Loucy (cell line): ENCODE data around the gene MRPL51.

Source experiments
- EZH2phosphoT487 ChIP-seq: fragments of 200-600 bp; IDR thresholded peaks from 2 replicates; pipeline ENCODE4 v1.6.1; 2018; ENCODE audit warnings: antibody characterized with exemption, mild to moderate bottlenecking, moderate library complexity, borderline replicate concordance
- TF ChIP-seq, protein P1 (sequence below): fragments of 200-600 bp; sonication (generic); conservative IDR thresholded peaks from 2 replicates; pipeline ENCODE4 v1.5.1; 2014; ENCODE audit warnings: mild to moderate bottlenecking, antibody characterized with exemption, low read length

DNA sequence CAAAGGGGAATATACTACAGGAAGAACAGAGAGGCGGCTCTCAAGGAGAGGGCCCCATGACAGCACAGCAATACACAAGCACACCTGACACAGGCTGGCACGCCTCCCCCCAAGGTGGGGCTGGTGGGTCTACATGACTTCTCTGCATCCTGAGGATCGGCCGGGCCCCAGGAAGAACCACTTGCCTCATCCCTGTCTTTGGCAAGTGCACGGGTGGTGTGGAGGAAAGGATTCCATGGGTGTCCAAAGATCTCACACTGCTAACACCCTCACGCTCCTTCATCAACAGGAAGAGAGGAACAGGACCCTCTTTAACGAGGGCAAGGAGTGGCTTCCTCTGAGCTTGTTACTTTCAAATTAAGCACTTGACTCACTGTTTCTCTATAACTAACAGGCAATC is 29.8 kb downstream of the MRPL51 start:
- TF ChIP-seq, protein P1, sequence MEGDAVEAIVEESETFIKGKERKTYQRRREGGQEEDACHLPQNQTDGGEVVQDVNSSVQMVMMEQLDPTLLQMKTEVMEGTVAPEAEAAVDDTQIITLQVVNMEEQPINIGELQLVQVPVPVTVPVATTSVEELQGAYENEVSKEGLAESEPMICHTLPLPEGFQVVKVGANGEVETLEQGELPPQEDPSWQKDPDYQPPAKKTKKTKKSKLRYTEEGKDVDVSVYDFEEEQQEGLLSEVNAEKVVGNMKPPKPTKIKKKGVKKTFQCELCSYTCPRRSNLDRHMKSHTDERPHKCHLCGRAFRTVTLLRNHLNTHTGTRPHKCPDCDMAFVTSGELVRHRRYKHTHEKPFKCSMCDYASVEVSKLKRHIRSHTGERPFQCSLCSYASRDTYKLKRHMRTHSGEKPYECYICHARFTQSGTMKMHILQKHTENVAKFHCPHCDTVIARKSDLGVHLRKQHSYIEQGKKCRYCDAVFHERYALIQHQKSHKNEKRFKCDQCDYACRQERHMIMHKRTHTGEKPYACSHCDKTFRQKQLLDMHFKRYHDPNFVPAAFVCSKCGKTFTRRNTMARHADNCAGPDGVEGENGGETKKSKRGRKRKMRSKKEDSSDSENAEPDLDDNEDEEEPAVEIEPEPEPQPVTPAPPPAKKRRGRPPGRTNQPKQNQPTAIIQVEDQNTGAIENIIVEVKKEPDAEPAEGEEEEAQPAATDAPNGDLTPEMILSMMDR = no peak
- TF ChIP-seq EZH2phosphoT487 = no peak
